HepG2 (cell line): ENCODE measurements around the gene OTUB2. TPM values are rescaled to one million over a fixed set of nuclear protein-coding genes. Genes with fewer than 3 reads are reported as not detected.

Experiments used
- CREM ChIP-seq, 2 experiments: sonication (generic) in 1 of 2; formaldehyde crosslinking in 1 of 2; IDR thresholded peaks; 2 replicates each; pipeline versions ENCODE4 v1.4.0 to v1.6.1; 2016 to 2020; ENCODE audit warnings: antibody characterized with exemption in 1 of 2, mild to moderate bottlenecking in 1 of 2, missing genetic modification reagents in 1 of 2
- ELF3 ChIP-seq: IDR thresholded peaks from 2 replicates; pipeline ENCODE4 v1.6.1; 2016; ENCODE audit warnings: missing genetic modification reagents, missing compliant biosample characterization
- ELF4 ChIP-seq: sonication (generic); formaldehyde crosslinking; IDR thresholded peaks from 2 replicates; pipeline ENCODE4 v1.5.0; 2020; ENCODE audit warnings: missing genetic modification reagents, mild to moderate bottlenecking, moderate library complexity, borderline replicate concordance
- GATA4 ChIP-seq: sonication (generic); IDR thresholded peaks from 2 replicates; pipeline ENCODE4 v1.6.1; 2016; ENCODE audit warnings: antibody characterized with exemption, low read depth, borderline replicate concordance
- GLI4 ChIP-seq: sonication (generic); formaldehyde crosslinking; IDR thresholded peaks from 2 replicates; pipeline ENCODE4 v1.5.1; 2020; ENCODE audit warnings: missing genetic modification reagents, mild to moderate bottlenecking, moderate library complexity, borderline replicate concordance
- HDAC1 ChIP-seq: sonication (generic); formaldehyde crosslinking; IDR thresholded peaks from 2 replicates; pipeline ENCODE4 v1.5.1; 2020; ENCODE audit warnings: mild to moderate bottlenecking, missing genetic modification reagents
- HOXD1 ChIP-seq: sonication (generic); formaldehyde crosslinking; IDR thresholded peaks from 2 replicates; pipeline ENCODE4 v1.5.0; 2020; ENCODE audit warnings: missing genetic modification reagents
- KDM3A ChIP-seq: IDR thresholded peaks from 2 replicates; pipeline ENCODE4 v1.6.1; 2018; ENCODE audit warnings: low read depth, missing compliant biosample characterization
- PRMT3 ChIP-seq: sonication (generic); formaldehyde crosslinking; IDR thresholded peaks from 2 replicates; pipeline ENCODE4 v1.8.1; 2022; ENCODE audit warnings: low read depth, mild to moderate bottlenecking, moderate library complexity, missing genetic modification reagents, borderline replicate concordance
- RXRB ChIP-seq: IDR thresholded peaks from 2 replicates; pipeline ENCODE4 v1.6.1; 2016; ENCODE audit warnings: borderline replicate concordance, missing genetic modification reagents, missing compliant biosample characterization
- SMARCC2 ChIP-seq: fragments of 450-650 bp; IDR thresholded peaks from 2 replicates; pipeline ENCODE4 v1.6.1; 2017; ENCODE audit warnings: antibody characterized with exemption, mild to moderate bottlenecking
- TBX3 ChIP-seq: fragments of 450-650 bp; IDR thresholded peaks from 2 replicates; pipeline ENCODE4 v1.6.1; 2017; ENCODE audit warnings: antibody characterized with exemption, mild to moderate bottlenecking, inconsistent platforms, borderline replicate concordance
- TCF7 ChIP-seq: sonication (generic); IDR thresholded peaks from 2 replicates; pipeline ENCODE4 v1.6.1; 2016; ENCODE audit warnings: antibody characterized with exemption, low read depth
- XRCC5 ChIP-seq: fragments of 200-400 bp; formaldehyde crosslinking; optimal IDR thresholded peaks from 2 replicates; pipeline ENCODE3; 2017; ENCODE audit warnings: mild to moderate bottlenecking, low read length
- ZBTB42 ChIP-seq: sonication (generic); formaldehyde crosslinking; IDR thresholded peaks from 2 replicates; pipeline ENCODE4 v1.5.0; 2020; ENCODE audit warnings: mild to moderate bottlenecking, missing genetic modification reagents
- ZIK1 ChIP-seq: sonication (generic); formaldehyde crosslinking; IDR thresholded peaks from 2 replicates; pipeline ENCODE4 v1.5.0; 2020; ENCODE audit warnings: mild to moderate bottlenecking, low read depth, missing genetic modification reagents, borderline replicate concordance
- ZNF101 ChIP-seq: sonication (generic); formaldehyde crosslinking; IDR thresholded peaks from 2 replicates; pipeline ENCODE4 v1.4.0; 2020; ENCODE audit warnings: mild to moderate bottlenecking, low read depth, missing genetic modification reagents, borderline replicate concordance
- ZNF276 ChIP-seq: sonication (generic); formaldehyde crosslinking; IDR thresholded peaks from 2 replicates; pipeline ENCODE4 v1.4.0; 2020; ENCODE audit warnings: mild to moderate bottlenecking, low read depth, missing genetic modification reagents
- ZNF331 ChIP-seq: sonication (generic); formaldehyde crosslinking; IDR thresholded peaks from 2 replicates; pipeline ENCODE4 v1.4.0; 2020; ENCODE audit warnings: missing genetic modification reagents
- polyA plus RNA-seq, 8 experiments: library from polyadenylated mRNA; depleted of rRNA in 3 of 8; stranded (reverse) in 7 of 8; unstranded in 1 of 8; fragments of >200 nt; fragmentation: Illumina TruSeq in 4 of 8; extraction: Trizol in 4 of 8; gene quantifications; 2 replicates each; pipeline versions ENCODE4 v1.2.1 to v1.2.3, GENCODE V29; 2011 to 2016; ENCODE audit warnings: low read depth in 4 of 8, missing spikeins in 1 of 8, mixed read lengths in 1 of 8; ENCODE audit not compliant: insufficient read depth in 1 of 8
- total RNA-seq, 5 experiments: library from RNA; depleted of rRNA; stranded (reverse); fragments of >200 nt; fragmentation: Illumina TruSeq; extraction: Trizol; gene quantifications; 2 replicates each; pipeline ENCODE4 v1.2.3, GENCODE V29; 2016; ENCODE audit warnings: low read depth in 1 of 5
- TF ChIP-seq, protein P1 (sequence below): IDR thresholded peaks from 2 replicates; pipeline ENCODE4 v1.6.1; 2016; ENCODE audit warnings: mild to moderate bottlenecking, missing biosample characterization, missing genetic modification reagents
- TF ChIP-seq, protein P2 (sequence below): sonication (generic); formaldehyde crosslinking; IDR thresholded peaks from 2 replicates; pipeline ENCODE4 v1.8.0; 2022; ENCODE audit warnings: missing genetic modification reagents, mild to moderate bottlenecking, moderate library complexity, borderline replicate concordance
- TF ChIP-seq, protein P3 (sequence below): sonication (generic); formaldehyde crosslinking; IDR thresholded peaks from 2 replicates; pipeline ENCODE4 v1.4.0; 2020; ENCODE audit warnings: missing genetic modification reagents
- TF ChIP-seq, protein P4 (sequence below): sonication (generic); formaldehyde crosslinking; IDR thresholded peaks from 2 replicates; pipeline ENCODE4 v1.4.0; 2020; ENCODE audit warnings: mild to moderate bottlenecking, missing genetic modification reagents

OTUB2 gene
- total and polyA plus RNA-seq, 2 of the 13 experiments (the other 11 are each of a cell fraction or from before 2014, with no cell fraction given), result 2.2 to 2.4 TPM

DNA sequence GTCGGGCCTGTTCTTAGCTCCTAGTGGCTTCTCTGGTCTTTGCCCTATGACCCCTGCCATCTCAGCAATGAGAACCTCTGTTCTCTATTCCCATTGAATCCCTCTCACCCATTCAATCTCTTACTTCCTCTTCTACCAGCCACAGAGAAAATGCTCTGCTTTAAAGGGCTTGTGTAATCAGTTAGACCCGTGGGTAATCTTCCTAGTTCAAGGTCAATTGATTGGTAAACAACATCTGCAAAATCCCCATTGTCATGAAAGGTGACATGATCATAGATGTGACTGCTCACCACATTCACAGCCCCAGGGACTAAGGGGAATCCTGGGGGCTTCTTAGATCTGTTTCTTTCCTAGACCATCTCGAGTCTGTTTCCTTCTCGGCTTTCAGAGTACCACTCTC, 36.2 kb upstream of the OTUB2 start (continued):
- TF ChIP-seq, protein P1, sequence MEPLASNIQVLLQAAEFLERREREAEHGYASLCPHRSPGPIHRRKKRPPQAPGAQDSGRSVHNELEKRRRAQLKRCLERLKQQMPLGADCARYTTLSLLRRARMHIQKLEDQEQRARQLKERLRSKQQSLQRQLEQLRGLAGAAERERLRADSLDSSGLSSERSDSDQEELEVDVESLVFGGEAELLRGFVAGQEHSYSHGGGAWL (CRISPR knock-in tag), result no peak
- TF ChIP-seq CREM (IDR thresholded peaks at IDR 0.05) (peak; percentile 37; the same call in 1 of the 2 replicates), CREM (CRISPR knock-in tag; IDR thresholded peaks at IDR 0.05) (no peak), HDAC1 (CRISPR knock-in tag) (peak; percentile 57; the same call in 1 of the 2 replicates), XRCC5 (no peak), ZNF331 (CRISPR knock-in tag) (no peak), HOXD1 (CRISPR knock-in tag) (no peak), ZNF276 (CRISPR knock-in tag) (no peak), TBX3 (peak; percentile 45; the same call in 1 of the 2 replicates), PRMT3 (no peak), ZNF101 (CRISPR knock-in tag) (no peak), GLI4 (CRISPR knock-in tag) (no peak), SMARCC2 (no peak), ELF4 (CRISPR knock-in tag) (no peak), GATA4 (no peak), KDM3A (no peak), RXRB (peak; percentile 75), ZIK1 (CRISPR knock-in tag) (no peak), ELF3 (CRISPR knock-in tag) (peak; percentile 74), ZBTB42 (no peak), TCF7 (peak; percentile 50)
- TF ChIP-seq, protein P2, sequence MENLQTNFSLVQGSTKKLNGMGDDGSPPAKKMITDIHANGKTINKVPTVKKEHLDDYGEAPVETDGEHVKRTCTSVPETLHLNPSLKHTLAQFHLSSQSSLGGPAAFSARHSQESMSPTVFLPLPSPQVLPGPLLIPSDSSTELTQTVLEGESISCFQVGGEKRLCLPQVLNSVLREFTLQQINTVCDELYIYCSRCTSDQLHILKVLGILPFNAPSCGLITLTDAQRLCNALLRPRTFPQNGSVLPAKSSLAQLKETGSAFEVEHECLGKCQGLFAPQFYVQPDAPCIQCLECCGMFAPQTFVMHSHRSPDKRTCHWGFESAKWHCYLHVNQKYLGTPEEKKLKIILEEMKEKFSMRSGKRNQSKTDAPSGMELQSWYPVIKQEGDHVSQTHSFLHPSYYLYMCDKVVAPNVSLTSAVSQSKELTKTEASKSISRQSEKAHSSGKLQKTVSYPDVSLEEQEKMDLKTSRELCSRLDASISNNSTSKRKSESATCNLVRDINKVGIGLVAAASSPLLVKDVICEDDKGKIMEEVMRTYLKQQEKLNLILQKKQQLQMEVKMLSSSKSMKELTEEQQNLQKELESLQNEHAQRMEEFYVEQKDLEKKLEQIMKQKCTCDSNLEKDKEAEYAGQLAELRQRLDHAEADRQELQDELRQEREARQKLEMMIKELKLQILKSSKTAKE (CRISPR knock-in tag), result peak; percentile 38; the same call in 1 of the 2 replicates
- TF ChIP-seq, protein P3, sequence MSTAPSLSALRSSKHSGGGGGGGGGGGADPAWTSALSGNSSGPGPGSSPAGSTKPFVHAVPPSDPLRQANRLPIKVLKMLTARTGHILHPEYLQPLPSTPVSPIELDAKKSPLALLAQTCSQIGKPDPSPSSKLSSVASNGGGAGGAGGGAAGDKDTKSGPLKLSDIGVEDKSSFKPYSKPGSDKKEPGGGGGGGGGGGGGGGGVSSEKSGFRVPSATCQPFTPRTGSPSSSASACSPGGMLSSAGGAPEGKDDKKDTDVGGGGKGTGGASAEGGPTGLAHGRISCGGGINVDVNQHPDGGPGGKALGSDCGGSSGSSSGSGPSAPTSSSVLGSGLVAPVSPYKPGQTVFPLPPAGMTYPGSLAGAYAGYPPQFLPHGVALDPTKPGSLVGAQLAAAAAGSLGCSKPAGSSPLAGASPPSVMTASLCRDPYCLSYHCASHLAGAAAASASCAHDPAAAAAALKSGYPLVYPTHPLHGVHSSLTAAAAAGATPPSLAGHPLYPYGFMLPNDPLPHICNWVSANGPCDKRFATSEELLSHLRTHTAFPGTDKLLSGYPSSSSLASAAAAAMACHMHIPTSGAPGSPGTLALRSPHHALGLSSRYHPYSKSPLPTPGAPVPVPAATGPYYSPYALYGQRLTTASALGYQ (CRISPR knock-in tag), result peak; percentile 52; the same call in 1 of the 2 replicates
- TF ChIP-seq, protein P4, sequence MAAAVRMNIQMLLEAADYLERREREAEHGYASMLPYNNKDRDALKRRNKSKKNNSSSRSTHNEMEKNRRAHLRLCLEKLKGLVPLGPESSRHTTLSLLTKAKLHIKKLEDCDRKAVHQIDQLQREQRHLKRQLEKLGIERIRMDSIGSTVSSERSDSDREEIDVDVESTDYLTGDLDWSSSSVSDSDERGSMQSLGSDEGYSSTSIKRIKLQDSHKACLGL (CRISPR knock-in tag), result no peak
